Measurements from ENCODE around the gene EEF1AKMT3.

Gene EEF1AKMT3

GRCh38 chr12:57830393-57830792 lies 58.0 kb downstream of the EEF1AKMT3 start:
- no peak overlapping the region for H3K4me3 ChIP-seq (ENCODE audit: low read depth, low read length)
- TF ChIP-seq, protein P1, sequence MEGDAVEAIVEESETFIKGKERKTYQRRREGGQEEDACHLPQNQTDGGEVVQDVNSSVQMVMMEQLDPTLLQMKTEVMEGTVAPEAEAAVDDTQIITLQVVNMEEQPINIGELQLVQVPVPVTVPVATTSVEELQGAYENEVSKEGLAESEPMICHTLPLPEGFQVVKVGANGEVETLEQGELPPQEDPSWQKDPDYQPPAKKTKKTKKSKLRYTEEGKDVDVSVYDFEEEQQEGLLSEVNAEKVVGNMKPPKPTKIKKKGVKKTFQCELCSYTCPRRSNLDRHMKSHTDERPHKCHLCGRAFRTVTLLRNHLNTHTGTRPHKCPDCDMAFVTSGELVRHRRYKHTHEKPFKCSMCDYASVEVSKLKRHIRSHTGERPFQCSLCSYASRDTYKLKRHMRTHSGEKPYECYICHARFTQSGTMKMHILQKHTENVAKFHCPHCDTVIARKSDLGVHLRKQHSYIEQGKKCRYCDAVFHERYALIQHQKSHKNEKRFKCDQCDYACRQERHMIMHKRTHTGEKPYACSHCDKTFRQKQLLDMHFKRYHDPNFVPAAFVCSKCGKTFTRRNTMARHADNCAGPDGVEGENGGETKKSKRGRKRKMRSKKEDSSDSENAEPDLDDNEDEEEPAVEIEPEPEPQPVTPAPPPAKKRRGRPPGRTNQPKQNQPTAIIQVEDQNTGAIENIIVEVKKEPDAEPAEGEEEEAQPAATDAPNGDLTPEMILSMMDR (IDR thresholded peaks at IDR 0.05; ENCODE audit: borderline replicate concordance, insufficient read depth, low read depth, low read length), result no peak

Measured in GM12875 (cell line).